NCI-H2227 treated with DMSO at 0.1 percent for 48 hours (cell line): ENCODE results near the gene RLF.

Experiments
- DNase-seq: peaks from one replicate; lab custom pipeline; 2025; lab: John Stamatoyannopoulos, UW

Gene RLF, protein sequence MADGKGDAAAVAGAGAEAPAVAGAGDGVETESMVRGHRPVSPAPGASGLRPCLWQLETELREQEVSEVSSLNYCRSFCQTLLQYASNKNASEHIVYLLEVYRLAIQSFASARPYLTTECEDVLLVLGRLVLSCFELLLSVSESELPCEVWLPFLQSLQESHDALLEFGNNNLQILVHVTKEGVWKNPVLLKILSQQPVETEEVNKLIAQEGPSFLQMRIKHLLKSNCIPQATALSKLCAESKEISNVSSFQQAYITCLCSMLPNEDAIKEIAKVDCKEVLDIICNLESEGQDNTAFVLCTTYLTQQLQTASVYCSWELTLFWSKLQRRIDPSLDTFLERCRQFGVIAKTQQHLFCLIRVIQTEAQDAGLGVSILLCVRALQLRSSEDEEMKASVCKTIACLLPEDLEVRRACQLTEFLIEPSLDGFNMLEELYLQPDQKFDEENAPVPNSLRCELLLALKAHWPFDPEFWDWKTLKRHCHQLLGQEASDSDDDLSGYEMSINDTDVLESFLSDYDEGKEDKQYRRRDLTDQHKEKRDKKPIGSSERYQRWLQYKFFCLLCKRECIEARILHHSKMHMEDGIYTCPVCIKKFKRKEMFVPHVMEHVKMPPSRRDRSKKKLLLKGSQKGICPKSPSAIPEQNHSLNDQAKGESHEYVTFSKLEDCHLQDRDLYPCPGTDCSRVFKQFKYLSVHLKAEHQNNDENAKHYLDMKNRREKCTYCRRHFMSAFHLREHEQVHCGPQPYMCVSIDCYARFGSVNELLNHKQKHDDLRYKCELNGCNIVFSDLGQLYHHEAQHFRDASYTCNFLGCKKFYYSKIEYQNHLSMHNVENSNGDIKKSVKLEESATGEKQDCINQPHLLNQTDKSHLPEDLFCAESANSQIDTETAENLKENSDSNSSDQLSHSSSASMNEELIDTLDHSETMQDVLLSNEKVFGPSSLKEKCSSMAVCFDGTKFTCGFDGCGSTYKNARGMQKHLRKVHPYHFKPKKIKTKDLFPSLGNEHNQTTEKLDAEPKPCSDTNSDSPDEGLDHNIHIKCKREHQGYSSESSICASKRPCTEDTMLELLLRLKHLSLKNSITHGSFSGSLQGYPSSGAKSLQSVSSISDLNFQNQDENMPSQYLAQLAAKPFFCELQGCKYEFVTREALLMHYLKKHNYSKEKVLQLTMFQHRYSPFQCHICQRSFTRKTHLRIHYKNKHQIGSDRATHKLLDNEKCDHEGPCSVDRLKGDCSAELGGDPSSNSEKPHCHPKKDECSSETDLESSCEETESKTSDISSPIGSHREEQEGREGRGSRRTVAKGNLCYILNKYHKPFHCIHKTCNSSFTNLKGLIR (N-terminal part only)

DNA sequence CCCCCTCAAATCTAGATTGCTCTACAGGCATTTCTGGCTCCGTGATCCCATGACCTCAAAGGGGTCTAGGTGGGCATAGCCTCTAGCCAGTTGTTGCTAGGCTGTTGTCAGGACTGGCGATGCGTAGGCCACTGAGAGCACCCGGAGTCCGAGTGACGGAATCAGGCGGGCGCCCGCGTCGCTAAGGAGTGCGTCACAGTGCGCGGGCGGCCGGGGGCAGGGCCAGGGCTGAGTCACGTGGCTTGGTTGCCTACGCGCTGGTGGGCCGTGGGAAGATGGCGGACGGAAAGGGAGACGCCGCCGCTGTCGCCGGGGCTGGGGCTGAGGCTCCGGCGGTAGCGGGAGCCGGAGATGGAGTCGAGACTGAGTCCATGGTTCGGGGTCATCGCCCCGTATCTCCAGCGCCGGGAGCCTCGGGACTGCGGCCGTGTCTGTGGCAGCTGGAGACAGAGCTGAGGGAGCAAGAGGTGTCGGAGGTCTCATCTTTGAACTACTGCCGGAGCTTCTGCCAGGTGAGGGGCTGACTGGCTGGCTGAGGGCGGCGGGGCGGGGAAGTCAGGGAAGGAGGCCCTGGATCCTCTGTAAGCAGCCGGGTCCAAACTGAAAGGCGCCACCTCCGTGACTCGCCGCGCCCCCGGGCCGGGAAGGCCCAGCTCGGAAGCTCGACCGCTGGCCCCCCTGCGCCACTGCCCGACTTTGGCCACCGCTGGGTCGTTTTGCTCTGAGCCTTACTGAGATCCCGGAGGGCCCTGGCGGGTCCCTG lies at the start of gene RLF:
RLF (plus strand) TSS at position 263 of the 763 bp plus-strand sequence; CDS start at position 276, 13 bp downstream.
- DNase-seq = peak; percentile 93

DNA sequence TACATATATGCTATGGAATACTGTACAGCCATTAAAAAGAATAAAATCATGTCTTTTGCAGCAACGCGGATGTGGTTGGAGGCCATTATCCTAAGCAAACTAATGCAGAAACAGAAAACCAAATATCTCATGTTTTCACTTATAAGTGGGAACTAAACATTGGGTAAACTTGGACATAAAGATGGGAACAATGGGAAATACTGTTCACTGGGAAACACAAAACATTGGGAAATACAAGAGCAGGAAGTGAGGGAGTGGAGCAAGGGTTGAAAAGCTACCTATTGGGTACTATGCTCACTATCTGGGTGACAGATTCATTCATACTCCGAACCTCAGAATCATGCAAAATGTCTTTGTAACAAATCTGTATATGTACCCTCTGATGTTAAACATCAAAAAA lies 46.8 kb upstream of the RLF start:
- DNase-seq = no peak

DNA sequence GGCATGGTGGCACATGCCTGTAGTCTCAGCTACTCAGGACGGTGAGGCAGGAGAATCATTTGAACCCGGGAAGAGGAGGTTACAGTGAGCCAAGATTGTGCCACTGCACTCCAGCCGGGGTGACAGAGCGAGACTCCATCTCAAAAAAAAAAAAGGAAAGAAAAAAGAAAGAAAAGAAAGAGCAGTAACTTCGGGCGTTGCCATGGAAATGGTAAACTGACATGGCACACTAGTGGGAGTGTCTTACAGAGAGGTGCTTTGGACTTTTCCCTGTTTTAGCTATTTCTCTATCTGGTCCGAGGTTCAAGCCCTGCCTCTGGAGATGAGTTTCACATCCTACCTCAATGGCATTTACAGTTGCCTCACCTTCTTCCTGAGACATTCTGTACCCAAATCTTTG lies 41.1 kb upstream of the RLF start:
- DNase-seq = no peak

DNA sequence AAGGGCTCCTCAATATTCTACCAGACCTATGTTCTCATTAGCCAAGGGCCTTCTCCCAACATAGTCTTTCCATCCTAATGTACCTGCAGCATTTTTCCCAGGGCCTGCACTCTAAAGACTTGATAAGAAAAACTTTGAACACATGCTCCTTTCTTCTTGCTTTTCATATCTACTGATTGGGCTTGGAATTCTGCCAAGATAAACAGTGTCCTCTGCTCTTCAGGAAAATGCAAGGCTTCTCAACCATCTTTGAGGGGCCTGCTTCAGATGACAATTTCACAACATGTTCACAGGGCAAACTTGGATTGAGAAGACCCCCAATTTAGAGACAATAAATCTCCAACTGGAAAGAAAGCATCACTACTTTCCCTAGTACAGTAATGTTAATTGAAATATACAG lies 38.3 kb upstream of the RLF start:
- peak; percentile 29 for DNase-seq

DNA sequence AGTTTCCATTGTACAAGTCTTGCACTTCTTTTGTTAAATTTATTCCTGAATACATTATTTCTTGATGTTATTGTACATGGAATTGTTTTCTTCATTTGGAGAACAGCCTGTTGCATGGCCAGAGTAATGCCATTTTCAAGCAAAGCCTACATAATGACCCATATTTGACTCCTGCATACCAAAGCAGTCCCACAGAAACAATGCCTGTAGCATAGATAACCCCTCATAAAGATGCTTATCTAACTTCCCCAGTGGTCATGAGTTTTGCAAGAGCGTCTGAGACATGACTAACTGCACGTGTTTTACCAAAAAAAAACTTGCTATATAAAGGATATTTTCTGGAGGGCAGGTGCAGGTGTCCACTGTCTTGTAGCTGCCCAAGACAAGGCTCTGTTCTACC lies 30.3 kb upstream of the RLF start:
- DNase-seq = no peak

DNA sequence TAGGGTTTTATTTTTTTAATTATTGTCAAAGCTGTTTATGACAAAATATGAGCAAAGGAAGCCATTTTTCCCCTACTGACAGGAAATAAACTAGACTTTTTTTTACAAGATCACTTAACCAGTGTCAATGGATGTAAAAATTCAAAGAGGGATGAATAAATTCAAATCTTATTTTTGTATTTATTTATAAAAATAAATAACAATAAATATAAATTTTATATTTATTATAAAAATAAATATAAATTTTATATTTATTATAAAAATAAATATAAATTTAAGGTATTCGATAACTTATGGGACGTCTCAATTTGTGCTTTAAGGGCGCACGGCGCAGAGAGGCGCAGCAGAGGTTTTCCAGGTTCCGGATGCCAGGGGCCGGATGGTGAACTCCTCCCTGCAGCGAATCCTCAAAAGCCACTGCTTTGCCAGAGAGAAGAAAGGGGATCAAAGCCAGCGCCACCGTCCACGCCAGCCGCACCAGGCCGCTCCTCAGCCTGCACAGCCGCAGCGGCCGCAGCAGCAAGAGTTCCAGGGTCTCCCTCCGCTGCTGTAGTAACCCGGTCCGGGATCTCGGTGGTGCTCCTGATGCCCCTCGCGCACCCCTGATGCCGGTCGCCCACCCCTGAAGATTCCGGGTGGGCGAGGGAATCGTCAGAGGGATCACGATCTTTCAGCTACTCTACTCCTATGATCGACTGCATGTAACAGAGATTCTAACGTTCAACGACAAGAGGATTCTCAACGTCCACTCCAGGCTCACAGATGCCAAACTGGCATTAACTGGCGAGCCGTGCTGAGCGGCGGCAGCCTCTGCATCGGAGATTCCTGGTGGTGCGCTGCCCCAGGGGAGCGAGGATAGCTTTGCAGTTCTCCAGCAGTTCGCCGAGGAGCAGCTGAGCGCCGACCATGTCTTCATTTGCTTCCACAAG lies 28.5 kb upstream of the RLF start:
- peak; percentile 45 for DNase-seq

DNA sequence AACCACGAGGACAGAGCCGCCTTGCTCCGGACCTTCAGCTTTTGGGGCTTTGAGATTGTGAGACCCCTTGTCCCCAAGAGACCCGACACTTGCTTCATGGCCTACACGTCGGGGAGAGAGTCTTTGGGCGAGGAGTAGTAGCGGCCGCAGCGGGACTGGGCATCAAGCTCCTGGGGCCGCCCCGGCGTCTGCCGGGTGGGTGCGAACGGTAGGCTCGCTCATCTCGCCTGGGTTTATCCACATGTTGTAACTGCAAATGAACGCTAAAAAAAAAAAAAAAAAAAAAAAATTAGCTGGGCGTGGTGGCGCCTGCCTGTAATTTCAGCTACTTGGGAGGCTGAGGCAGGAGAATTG lies 27.9 kb upstream of the RLF start:
- DNase-seq = no peak

DNA sequence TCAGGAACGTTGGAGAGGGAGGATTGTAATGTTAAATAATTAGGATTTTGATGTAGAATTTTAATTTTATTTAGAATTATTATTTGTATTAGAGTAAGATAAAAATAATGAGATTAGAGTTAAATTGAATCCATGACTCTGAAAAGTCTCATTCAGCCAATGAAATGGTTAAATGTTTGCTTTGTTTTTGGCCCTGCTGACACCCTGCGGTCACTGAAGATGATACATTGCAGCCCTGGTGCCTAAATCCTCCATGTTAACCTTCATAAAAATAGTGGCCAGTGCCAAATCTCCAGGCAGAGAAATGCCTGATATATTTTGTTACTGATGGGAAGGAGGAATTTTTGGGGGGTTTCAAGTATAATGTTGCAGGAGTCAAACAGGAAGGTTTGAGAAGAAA lies 27.3 kb upstream of the RLF start:
- no peak for DNase-seq

DNA sequence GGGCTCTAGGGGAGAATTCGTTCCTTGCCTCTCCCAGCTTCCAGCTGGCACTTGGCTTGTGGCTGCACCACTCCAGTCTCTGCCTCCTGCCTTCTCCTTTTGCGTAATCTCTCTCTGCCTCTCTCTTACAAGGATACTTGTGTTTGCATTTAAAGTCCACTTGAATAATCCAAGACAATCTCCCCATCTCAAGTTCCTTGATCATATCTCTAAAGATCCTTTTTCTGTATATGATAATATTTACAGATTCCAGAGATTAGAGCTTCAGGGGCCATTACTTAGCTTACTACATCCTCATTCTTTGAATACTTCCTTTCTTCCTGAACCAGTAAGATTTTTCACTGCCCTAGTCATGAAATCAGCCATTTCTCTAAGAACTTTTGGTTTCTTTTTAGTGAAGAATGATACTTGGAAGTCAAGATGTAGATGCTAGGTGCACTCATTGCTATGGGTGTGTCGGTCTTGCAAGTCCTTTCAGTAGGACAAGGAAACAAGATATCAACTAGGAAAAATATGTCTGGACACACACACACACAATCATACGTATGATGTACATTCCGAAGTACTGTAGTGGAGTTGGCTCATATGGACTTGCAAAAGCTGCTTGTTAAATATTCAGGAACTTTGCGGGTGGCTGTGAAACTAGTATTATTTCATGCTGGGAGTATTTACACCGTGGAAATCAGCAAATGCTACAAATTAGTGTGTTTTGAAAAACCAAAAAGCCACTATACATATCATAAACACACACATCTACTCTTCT lies 20.8 kb upstream of the RLF start:
- DNase-seq = no peak

DNA sequence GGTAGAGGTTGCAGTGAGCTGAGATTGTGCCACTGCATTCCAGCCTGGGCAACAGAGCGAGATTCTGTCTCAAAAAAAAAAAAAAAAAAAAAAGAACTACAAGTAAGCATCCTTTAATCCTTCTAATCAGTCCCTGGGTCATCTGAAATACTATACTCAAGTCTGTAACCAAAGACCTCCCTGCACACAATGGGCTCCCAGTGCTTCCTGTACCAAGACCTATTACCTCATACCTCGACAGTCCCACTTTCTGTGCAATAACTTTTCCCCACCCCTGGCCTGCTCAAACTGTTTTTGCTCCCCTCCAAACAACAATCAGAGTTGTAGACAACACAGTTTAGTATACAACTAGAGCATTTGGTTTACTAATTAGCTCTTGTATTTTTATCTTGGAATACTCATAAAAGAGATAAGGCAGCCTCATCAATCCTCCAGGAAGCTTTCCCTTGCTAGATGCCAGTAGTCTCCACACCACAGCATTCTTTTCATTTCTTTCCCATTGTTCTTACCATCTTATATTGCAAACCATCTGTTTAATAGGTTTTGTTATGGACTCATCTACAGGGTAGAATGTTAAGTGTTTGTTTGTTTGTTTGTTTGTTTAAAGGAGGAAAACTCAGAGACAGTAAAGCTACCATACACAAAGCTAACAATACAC lies 19.2 kb upstream of the RLF start:
- no peak for DNase-seq

DNA sequence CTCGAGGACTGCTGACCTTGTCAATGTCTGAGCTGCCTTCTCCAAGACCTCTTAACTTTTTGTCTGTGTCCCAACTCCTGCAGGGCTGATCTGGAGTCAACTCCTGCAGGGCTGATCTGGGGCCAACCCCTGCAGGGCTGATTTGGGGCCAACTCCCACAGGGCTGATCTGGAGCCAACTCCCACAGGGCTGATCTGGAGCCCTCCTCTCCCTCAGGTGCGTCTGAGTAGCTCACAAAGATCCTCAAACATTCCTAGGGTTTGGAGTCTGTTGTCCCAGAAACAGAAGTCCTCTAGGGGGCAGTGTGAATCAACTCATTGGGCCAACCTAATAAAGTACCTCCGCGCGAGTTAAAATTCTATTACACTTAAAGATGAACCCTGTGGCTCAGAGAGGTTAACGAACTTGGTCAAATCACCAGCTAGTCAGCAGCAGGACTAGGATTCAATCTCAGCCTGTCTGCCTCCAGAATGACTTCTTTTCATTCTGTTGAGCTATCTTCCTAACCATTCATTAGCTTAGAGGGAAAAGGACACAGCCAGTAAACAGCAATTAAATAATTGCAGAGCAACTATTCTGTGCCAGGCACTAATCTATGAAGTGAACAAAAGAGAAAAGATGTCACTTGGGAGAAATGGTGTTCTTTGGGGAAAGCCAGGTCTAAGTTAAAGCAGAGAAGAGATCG lies 17.2 kb upstream of the RLF start:
- peak; percentile 23 for DNase-seq

DNA sequence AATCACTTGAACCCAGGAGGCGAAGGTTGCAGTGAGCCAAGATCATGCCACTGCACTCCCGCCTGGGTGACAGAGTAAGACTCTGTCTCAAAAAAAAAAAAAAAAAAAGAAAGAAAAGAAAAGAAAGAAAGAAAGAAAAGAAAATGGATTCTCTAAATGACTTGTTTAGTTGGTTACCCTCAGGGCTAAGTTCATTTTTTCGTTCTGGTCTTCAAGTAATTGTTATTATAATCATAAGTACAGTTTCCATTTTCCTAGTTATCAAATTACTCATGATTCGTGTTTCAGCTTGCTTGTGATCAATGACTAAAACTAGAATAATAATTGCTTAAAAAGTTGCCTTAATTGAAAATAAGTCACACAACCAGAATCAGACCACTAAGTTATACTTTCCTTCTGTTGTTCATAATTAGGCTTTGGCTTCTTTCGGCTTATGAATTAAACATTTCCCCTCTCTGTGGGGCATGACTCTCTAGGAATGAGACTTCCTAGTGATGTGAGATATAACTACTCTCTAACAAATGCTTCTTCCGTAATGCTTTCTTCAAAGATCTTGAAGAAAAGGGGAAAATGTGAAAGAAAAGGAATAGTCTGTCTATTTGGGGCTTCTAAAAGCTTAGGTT lies 9.6 kb upstream of the RLF start:
- DNase-seq = no peak

DNA sequence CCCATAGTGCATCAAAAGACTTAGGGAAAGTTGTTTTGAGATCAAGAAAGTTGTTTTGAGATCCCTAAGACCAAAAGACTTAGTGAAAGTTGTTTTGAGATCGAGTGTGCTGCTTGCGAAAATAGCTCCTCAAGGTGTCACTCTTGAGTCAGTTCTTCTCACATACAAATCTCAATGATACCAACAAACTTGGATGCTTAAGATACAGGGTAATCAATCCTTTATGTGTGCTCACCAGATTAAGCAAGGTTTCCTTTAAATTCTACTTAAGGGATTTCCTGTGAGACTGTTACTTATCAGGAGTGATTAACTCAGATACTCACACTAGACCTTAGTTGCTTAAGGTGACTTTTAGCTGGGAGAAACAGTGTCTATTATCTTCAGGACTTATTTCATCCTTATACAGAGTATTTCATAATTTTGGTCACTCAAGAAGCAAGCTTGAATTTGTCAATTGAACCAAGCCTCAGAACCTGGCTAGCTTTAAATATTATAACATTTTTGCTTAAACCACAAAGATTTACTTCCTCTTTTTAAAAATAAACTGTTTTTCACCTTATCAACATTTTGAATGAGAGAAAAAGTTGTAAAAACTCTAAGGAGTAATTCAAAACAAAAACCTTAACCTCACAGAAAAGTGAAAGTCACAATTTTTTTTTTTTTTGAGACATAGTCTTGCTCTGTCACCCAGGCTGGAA lies 8.0 kb upstream of the RLF start:
- DNase-seq = no peak

DNA sequence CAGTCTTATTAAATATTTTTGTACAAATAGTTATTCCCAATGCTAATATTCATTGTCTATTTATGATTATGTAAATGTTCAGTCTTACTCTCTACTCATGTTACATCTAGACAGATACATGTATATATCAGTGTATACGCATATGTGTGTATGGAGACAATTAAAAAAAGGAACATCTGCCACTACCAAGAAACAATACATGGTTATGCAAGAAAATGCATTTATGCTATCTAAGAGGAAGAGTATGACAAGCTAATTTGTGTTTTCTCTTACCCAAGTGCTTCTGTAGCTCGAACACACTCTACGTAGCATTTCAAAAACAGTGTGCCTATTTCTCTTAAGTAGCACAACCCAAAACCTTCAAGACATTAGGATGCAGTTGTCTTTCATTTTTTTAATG lies 6.1 kb upstream of the RLF start:
- DNase-seq = no peak

DNA sequence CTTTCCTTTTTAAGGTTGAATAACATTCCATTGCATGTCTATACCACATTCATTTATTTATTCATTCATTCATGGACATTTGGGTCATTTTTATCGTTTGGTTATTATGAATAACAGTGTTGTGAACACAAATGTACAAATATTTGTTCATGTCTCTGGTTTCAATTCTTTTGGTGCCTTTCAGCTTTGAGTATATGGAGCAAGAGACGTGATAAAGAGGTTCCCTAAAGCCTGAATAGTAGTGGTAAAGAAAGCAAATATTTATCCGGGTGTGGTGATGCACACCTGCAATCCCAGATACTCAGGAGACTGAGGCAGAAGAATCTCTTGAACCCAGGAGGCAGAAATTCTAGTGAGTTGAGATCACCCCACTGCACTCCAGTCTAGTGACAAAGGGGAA lies 5.3 kb upstream of the RLF start:
- DNase-seq = no peak

DNA sequence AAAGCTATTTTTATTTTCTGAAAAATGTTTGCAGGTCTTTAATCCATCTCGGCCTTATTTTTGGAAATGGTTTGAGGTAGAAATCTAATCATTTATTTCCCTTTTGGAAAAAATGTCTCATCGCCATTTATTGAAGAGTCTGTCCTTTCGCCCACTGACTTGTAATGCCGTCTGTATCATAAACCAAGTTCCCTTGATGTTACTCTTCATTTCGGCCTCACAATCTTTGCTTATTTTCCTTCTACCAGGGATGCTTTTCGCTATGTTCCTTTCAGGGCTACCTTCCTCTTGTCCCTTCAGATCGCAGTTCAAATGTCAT lies 422 bp upstream of the RLF start:
- DNase-seq = peak; percentile 68

DNA sequence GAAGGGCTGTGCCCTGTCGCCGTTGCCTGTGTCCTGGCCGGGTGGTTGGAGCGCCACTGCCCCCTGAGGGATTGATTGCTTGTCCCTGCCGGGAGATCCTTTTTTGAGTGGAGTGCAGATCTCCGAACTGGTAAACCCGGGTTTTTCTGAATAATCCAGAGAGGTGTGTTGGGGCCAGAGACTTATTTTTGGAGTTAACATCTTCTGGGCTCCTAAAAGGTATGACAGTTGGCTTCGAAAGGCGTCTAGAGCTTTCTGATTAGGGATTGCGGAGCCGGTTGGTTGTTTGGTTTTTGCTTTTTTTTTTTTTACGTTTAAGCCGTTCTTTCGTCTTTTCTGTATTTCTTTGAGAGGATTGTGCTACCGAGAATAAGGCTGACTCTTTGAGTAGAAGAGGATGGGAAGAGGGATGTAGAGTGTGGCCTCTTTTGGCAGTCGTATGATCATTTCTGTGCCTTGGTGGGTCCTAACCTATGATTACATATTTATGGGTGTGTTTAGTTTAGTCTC lies 756 bp downstream of the RLF start:
- no peak for DNase-seq
